NK-92 (cell line): Measurements from ENCODE around the gene ZNG1B.
"Not testable (repeated sequence)": the region's sequence is repeated elsewhere in the genome, so short reads cannot be mapped to it uniquely, and the experiment has no call there.

Source experiments
- DNase-seq: peaks from one replicate; lab custom pipeline; 2025; ENCODE audit not compliant: unreplicated experiment; lab: John Stamatoyannopoulos, UW

The ZNG1B gene

GRCh38 chr2:113437508-113438465 lies at the start of gene ZNG1B:
Gene ZNG1B (plus strand): TSS chr2:113437691. CDS start chr2:113437869, 178 bp downstream.
- not testable (repeated sequence) for DNase-seq

- DNase-seq: no peak
Observed at GRCh38 chr2:113390124-113390849, 47.2 kb upstream of the ZNG1B start.

- DNase-seq: no peak
Observed at GRCh38 chr2:113391073-113391472, 46.4 kb upstream of the ZNG1B start.

- DNase-seq: no peak
Observed at GRCh38 chr2:113406114-113406513, 31.4 kb upstream of the ZNG1B start.

GRCh38 chr2:113407446-113408099 lies 29.9 kb upstream of the ZNG1B start:
- no peak for DNase-seq

GRCh38 chr2:113411725-113412352 lies 25.7 kb upstream of the ZNG1B start:
- DNase-seq: not testable (repeated sequence)

GRCh38 chr2:113412774-113413173 lies 24.7 kb upstream of the ZNG1B start:
- DNase-seq: not testable (repeated sequence)

GRCh38 chr2:113431773-113432172 lies 5.7 kb upstream of the ZNG1B start:
- DNase-seq: not testable (repeated sequence)

- not testable (repeated sequence) for DNase-seq
Observed at GRCh38 chr2:113433468-113433867, 4.0 kb upstream of the ZNG1B start.

GRCh38 chr2:113465770-113466169 lies 28.3 kb downstream of the ZNG1B start:
- not testable (repeated sequence) for DNase-seq

GRCh38 chr2:113476688-113477368 lies 39.3 kb downstream of the ZNG1B start:
- DNase-seq: not testable (repeated sequence)

- not testable (repeated sequence) for DNase-seq
Observed at GRCh38 chr2:113496527-113496926, 59.0 kb downstream of the ZNG1B start.

GRCh38 chr2:113498365-113498764 lies 60.9 kb downstream of the ZNG1B start, which contains the start of gene FOXD4L1:
Gene FOXD4L1 (plus strand): TSS chr2:113498665. CDS start chr2:113499257, 592 bp downstream.
- not testable (repeated sequence) for DNase-seq

- not testable (repeated sequence) for DNase-seq
Observed at GRCh38 chr2:113499019-113499885, 61.8 kb downstream of the ZNG1B start.

- not testable (repeated sequence) for DNase-seq
Observed at GRCh38 chr2:113499886-113500722, 62.6 kb downstream of the ZNG1B start.

- DNase-seq: not testable (repeated sequence)
Observed at GRCh38 chr2:113500723-113501038, 63.2 kb downstream of the ZNG1B start.

- DNase-seq: not testable (repeated sequence)
Observed at GRCh38 chr2:113502216-113503093, 65.0 kb downstream of the ZNG1B start.
